Endodermal cell (in vitro differentiated cells): ENCODE data around the gene SPOCK1. TPM values are rescaled to one million over a fixed set of nuclear protein-coding genes. Genes with fewer than 3 reads are reported as not detected.

ENCODE experiments used
- DNase-seq: peaks from one replicate; pipeline ENCODE4 v3.0.0-alpha.2; 2017
- H3K27ac ChIP-seq: 2 replicates; pipeline ENCODE4 v1.5.1; 2013; ENCODE audit warnings: mild to moderate bottlenecking, low read depth, low read length, moderate library complexity
- H3K27me3 ChIP-seq: 2 replicates; pipeline ENCODE4 v1.6.1; 2013; ENCODE audit warnings: mild to moderate bottlenecking, low read length, moderate library complexity; ENCODE audit not compliant: insufficient read depth, control insufficient read depth, poor library complexity, severe bottlenecking
- H3K36me3 ChIP-seq: 2 replicates; pipeline ENCODE4 v1.7.0; 2013; ENCODE audit warnings: mild to moderate bottlenecking, low read length, moderate library complexity; ENCODE audit not compliant: control insufficient read depth, insufficient read depth
- H3K4me1 ChIP-seq: one replicate; pipeline ENCODE4 v1.7.0; 2013; ENCODE audit warnings: low read length; ENCODE audit not compliant: control insufficient read depth, insufficient read depth
- H3K4me3 ChIP-seq: 2 replicates; pipeline ENCODE4 v1.5.1; 2013; ENCODE audit warnings: mild to moderate bottlenecking, low read length, moderate library complexity
- H3K9ac ChIP-seq: 2 replicates; pipeline ENCODE4 v1.6.1; 2013; ENCODE audit warnings: mild to moderate bottlenecking, low read length, moderate library complexity; ENCODE audit not compliant: poor library complexity, severe bottlenecking; ENCODE audit errors: extremely low read depth
- H3K9me3 ChIP-seq: 2 replicates; pipeline ENCODE4 v1.6.1; 2013; ENCODE audit warnings: mild to moderate bottlenecking, low read length, moderate library complexity; ENCODE audit not compliant: control insufficient read depth
- H3K27ac Mint-ChIP-seq: 2 replicates; pipeline ENCODE4 v1.8.0; 2020; ENCODE audit warnings: mixed read lengths
- H3K27me3 Mint-ChIP-seq: 2 replicates; pipeline ENCODE4 v1.8.0; 2021; ENCODE audit warnings: mild to moderate bottlenecking, mixed read lengths; ENCODE audit not compliant: insufficient read depth
- H3K36me3 Mint-ChIP-seq: 2 replicates; pipeline ENCODE4 v1.8.0; 2020; ENCODE audit warnings: low read depth, mixed read lengths
- H3K4me1 Mint-ChIP-seq: 2 replicates; pipeline ENCODE4 v1.8.0; 2020; ENCODE audit warnings: mixed read lengths
- H3K4me3 Mint-ChIP-seq: 2 replicates; pipeline ENCODE4 v1.8.0; 2020; ENCODE audit warnings: mild to moderate bottlenecking, moderate library complexity, mixed read lengths
- H3K9me3 Mint-ChIP-seq: 2 replicates; pipeline ENCODE4 v1.8.0; 2020; ENCODE audit warnings: mild to moderate bottlenecking, mixed read lengths
- CTCF ChIP-seq: fragments of 200-600 bp; sonication (generic); conservative IDR thresholded peaks from 2 replicates; pipeline ENCODE4 v1.5.0; 2021; ENCODE audit warnings: antibody characterized with exemption, mild to moderate bottlenecking
- WGBS, 2 experiments: methylation state at CpG; one replicate each; pipeline versions ENCODE4 v1.1.5 to v1.1.7; 2013; ENCODE audit warnings: missing lambda C conversion rate in 2 of 2, mixed read lengths in 1 of 2; ENCODE audit not compliant: insufficient coverage in 1 of 2, insufficient read length in 1 of 2; 5-methylcytosine and 5-hydroxymethylcytosine counted together
- total RNA-seq, 2 donors: library from RNA; stranded (reverse); fragmentation: NEBNext Ultra II Directional in 1 of 2; extraction: Animal tissue kit (Norgen Biotek cat#: 25700) in 1 of 2; gene quantifications; 2 replicates in 1 of 2; 3 replicates in 1 of 2; pipeline ENCODE4 v1.2.1, GENCODE V29; 2021

Gene SPOCK1
- total RNA-seq, 2 donors from 2014 or later: 25.8 to 39.8 TPM

GRCh38 chr5:137266186-137266585, 232.9 kb downstream of the SPOCK1 start:
- Mint-ChIP-seq H3K4me1 (peaks cover 37% of the 10 kb centered on the region), H3K9me3 (no peaks in the 10 kb centered on the region), H3K27ac (no peak overlapping the region), H3K4me3 (no peak overlapping the region), H3K27me3 (peaks cover 8% of the 10 kb centered on the region), H3K36me3 (no peaks in the 10 kb centered on the region)
- peaks cover 17% of the 10 kb centered on the region for H3K4me1 ChIP-seq
- no peak for TF ChIP-seq CTCF
- no peaks in the 10 kb centered on the region for H3K27me3 ChIP-seq
- no peak overlapping the region for H3K4me3 ChIP-seq
- H3K9ac ChIP-seq: no peak overlapping the region
- no peak for DNase-seq
- 86 to 94% methylated on average over 1 to 4 of the region's 4 CpGs for WGBS, 2 experiments
- H3K36me3 ChIP-seq: no peaks in the 10 kb centered on the region
- no peak overlapping the region for H3K27ac ChIP-seq
- no peaks in the 10 kb centered on the region for H3K9me3 ChIP-seq

GRCh38 chr5:137265457-137265856, 233.7 kb downstream of the SPOCK1 start:
- peaks cover 8% of the 10 kb centered on the region for H3K27me3 Mint-ChIP-seq
- peaks cover 42% of the 10 kb centered on the region for H3K4me1 Mint-ChIP-seq
- no peaks in the 10 kb centered on the region for H3K36me3 Mint-ChIP-seq
- H3K9me3 Mint-ChIP-seq: no peaks in the 10 kb centered on the region
- no peaks in the 10 kb centered on the region for H3K36me3 ChIP-seq
- no peak overlapping the region for H3K4me3 Mint-ChIP-seq
- DNase-seq: no peak
- WGBS, 2 experiments: 100% methylated on average over 1 of the region's 1 CpG; no CpG with 5 or more reads in 1 of the 2 experiments
- peaks cover 17% of the 10 kb centered on the region for H3K4me1 ChIP-seq
- H3K27me3 ChIP-seq: no peaks in the 10 kb centered on the region
- no peak overlapping the region for H3K27ac ChIP-seq
- TF ChIP-seq CTCF: no peak
- no peaks in the 10 kb centered on the region for H3K9me3 ChIP-seq
- H3K27ac Mint-ChIP-seq: no peak overlapping the region
- no peak overlapping the region for H3K9ac ChIP-seq
- no peak overlapping the region for H3K4me3 ChIP-seq

GRCh38 chr5:137264573-137264972, 234.6 kb downstream of the SPOCK1 start:
- H3K27ac Mint-ChIP-seq: no peak overlapping the region
- no peaks in the 10 kb centered on the region for H3K36me3 ChIP-seq
- no peaks in the 10 kb centered on the region for H3K27me3 ChIP-seq
- H3K9me3 Mint-ChIP-seq: no peaks in the 10 kb centered on the region
- no peaks in the 10 kb centered on the region for H3K9me3 ChIP-seq
- WGBS, 2 experiments: 71 to 92% methylated on average over 1 to 4 of the region's 4 CpGs
- H3K36me3 Mint-ChIP-seq: no peaks in the 10 kb centered on the region
- DNase-seq: no peak
- H3K9ac ChIP-seq: no peak overlapping the region
- peaks cover 14% of the 10 kb centered on the region for H3K4me1 ChIP-seq
- peaks cover 10% of the 10 kb centered on the region for H3K27me3 Mint-ChIP-seq
- no peak overlapping the region for H3K4me3 Mint-ChIP-seq
- TF ChIP-seq CTCF: no peak
- peaks cover 44% of the 10 kb centered on the region for H3K4me1 Mint-ChIP-seq
- no peak overlapping the region for H3K27ac ChIP-seq
- H3K4me3 ChIP-seq: no peak overlapping the region
